Hematopoietic multipotent progenitor cell treated with erythropoietin and hydrocortisone succinate and interleukin-3 and kit ligand, for 15 days (in vitro differentiated cells): ENCODE measurements around the gene DNTTIP2.
"Not testable (repeated sequence)": the region's sequence is repeated elsewhere in the genome, so short reads cannot be mapped to it uniquely, and the experiment has no call there.

Experiments
- DNase-seq: peaks from one replicate; pipeline ENCODE4 v3.0.0-alpha.2; 2015; ENCODE audit warnings: low spot score

DNTTIP2 gene, protein sequence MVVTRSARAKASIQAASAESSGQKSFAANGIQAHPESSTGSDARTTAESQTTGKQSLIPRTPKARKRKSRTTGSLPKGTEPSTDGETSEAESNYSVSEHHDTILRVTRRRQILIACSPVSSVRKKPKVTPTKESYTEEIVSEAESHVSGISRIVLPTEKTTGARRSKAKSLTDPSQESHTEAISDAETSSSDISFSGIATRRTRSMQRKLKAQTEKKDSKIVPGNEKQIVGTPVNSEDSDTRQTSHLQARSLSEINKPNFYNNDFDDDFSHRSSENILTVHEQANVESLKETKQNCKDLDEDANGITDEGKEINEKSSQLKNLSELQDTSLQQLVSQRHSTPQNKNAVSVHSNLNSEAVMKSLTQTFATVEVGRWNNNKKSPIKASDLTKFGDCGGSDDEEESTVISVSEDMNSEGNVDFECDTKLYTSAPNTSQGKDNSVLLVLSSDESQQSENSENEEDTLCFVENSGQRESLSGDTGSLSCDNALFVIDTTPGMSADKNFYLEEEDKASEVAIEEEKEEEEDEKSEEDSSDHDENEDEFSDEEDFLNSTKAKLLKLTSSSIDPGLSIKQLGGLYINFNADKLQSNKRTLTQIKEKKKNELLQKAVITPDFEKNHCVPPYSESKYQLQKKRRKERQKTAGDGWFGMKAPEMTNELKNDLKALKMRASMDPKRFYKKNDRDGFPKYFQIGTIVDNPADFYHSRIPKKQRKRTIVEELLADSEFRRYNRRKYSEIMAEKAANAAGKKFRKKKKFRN

DNA sequence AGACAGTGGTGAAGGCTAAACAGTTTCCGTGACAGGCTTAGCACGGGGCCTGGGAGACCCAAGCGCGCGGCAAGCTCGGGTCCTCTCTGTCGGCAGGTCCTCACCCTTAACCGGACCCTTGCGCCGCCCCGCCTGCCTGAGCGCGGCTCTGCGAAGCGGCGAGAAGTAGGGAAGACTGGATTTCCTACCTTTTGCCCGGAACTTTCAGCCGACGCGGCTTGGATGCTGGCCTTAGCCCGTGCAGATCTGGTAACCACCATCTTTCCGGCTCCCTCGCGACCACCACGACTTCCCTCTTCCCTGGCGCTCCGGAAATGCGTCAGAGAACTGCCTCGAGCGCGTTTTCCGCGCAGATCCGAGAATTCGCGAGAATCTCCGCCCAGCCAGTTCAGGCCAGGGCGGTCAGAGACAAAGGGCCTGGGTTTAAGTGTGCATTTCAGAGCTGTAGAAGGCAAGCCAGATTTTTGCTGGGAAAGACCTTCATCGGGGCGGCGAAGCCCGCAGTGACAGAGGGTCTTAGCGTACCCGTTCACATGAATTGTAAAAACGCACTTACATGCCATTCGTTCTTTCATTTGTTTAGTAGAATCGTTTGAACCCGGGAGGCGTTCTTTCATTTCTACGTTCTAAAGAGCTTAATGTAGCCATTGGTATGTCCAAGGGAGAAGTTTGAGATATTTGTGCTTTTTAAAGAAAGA, at the start of gene DNTTIP2:
TSS of gene DNTTIP2 (minus strand) at position 318 of the 698 bp plus-strand sequence. CDS start at position 260, 58 bp downstream.
- peak; percentile 78 for DNase-seq

DNA sequence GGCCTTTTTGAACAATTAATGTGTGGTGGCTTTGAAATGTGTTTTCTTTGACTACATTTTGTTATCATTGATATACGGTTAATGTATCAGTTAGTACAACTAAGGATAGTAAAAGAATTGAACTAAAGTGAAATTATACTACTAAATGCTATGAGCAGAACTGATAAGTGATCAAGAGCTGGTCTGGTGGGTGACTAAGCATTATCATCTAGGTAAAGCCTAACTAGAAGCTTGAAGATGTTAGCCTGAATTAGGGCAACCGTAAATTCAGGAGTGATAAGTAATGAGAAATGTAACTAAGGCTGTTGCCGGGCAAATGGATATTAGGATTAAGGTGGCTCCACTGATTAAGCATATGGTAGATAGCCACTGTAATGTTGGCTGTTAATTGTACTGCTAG, 46.2 kb upstream of the DNTTIP2 start:
- DNase-seq, result peak; percentile 6

DNA sequence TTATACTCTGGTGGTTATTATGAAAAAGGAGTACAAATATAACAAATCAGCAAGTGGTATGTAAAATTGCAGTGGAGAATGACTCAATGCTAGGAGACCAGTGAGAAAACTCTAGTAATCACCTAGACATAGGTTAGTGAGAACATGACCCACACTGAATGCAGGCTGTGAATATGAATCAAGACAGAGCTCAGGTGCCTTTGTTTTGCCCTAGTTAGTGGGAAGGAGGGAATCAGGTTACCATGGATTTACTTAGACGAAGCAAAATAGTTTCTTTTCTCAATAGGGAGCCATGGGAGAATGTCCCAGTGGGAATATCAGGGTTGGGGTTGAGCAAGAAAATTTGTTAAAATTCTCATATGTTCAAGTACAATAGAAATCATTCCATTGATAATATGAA, 40.8 kb upstream of the DNTTIP2 start:
- no peak for DNase-seq

DNA sequence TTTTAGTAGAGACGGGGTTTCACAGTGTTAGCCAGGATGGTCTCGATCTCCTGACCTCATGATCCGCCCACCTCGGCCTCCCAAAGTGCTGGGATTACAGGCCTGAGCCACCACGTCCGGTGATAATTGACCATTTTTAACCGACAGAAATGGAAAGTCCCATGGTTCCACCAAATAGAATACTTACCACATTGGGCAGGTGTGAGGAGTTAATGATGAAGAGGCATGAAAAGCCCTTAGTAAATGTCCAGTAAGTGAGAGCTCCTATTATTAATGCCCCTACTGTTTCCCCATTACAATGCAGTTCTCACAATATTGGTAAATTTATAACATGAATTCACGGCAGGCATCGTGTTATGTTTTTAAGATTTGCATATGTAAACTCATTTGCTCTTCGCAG, 38.3 kb upstream of the DNTTIP2 start:
- DNase-seq, result no peak

DNA sequence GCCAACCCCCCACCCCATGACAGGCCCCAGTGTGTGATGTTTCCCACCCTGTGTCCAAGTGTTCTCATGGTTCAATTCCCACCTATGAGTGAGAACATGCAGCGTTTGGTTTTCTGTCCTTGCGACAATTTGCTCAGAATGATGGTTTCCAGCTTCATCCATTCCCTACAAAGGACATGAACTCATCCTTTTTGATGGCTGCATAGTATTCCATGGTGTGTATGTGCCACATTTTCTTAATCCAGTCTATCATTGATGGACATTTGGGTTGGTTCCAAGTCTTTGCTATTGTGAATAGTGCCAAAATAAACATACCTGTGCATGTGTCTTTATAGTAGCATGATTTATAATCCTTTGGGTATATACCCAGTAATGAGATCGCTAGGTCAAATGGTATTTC, 31.9 kb upstream of the DNTTIP2 start:
- not testable (repeated sequence) for DNase-seq

DNA sequence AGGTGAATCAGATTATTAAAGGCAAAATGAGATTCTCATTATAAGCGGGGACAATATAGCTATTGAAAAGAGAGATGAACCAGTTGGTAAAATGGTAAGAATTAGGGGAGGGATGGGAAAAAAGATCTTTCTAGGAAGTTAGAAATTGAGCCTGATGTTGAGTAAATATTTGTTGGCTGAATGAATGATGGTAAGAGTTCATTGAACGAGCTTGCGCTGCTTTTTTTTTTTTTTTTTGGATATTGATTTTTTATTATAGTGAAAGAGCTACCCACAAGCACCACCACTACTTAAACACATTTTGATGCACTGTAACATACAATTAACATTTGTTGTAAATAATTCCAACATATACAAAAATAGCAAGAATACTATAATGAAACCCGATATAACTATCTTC, 31.3 kb upstream of the DNTTIP2 start:
- no peak for DNase-seq

DNA sequence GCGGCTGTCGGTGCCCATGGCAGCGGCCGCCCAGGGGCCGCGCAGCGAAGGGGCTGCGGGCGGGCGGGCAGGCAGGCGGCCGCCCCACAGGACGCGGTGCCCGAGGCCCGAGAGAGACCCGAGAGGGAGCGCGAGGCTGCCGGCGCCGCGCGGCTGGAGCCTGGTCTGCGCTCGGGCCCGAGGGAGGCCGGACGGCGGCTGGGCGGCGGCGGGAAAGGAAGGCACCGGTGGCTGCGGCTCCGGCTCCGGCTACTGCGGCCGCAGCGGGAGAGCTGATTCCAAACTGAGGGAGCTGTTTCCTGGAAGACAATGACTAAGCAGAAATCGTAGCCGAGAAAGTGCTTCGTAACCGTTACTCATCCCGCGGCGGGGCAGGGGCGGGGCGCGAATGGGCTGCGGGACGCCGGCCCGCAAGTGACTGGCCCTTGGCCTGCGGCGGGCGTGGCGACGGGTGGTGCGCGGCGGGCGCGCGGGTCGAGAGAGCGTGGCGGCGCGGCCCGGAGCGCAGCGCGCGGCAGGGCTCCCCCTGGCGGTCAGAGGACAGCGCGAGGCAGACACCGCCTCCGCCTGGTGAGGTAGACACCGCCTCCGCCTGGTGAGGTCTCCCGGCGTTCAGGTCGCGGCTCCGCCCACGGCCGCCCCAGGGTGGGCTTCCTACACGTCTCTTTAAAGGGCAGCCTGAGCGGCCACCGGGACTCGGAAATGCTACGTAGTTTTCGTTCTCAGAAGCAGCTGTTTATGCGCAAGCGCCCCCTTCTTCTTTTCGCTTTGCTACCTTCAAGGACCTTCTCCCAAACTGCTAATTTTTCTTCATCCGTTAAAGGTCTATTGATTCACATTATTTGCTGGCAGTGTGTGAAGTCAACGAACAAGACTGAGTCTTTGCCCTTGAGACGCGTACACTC, 30.4 kb upstream of the DNTTIP2 start, which contains the start of gene GCLM:
TSS of gene GCLM (minus strand) at position 285 of the 905 bp plus-strand sequence. CDS start at position 18, 267 bp downstream.
- peak; percentile 98 for DNase-seq

DNA sequence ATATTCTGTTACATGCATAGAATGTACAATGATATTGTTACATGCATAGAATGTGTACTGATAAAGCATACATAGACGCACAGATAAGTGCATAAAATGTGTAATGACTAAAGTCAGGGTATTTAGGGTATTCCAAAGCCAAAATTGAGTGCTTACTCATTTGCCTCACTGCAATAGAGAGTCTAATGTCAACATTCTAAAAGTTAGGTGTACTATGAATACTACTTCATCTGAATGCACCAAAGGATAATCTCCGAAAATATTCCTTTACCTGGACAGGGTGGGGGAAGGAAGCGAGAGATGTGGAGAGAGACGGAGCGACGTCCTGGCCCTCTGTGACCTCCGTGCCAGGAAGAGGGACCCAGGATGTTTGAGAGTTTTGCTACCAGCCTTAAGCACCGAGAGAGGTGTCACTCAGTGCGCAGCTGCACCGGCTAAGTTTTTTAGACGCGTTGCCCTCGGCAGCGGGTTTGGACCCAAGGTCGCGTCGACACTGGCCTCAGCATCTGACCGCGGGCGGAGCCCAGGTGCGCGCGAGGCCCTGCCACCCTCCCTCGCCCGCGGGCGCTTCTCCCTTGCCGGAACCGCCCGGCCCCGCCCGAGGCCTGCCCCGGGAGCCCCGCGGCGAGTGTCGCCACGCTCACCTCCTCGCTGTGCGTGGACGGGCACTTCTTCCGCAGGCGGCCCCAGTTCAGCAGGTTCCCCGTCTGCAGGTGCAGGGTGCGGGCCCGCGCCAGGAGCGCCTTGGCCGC, 29.6 kb upstream of the DNTTIP2 start:
- DNase-seq, result peak; percentile 62

DNA sequence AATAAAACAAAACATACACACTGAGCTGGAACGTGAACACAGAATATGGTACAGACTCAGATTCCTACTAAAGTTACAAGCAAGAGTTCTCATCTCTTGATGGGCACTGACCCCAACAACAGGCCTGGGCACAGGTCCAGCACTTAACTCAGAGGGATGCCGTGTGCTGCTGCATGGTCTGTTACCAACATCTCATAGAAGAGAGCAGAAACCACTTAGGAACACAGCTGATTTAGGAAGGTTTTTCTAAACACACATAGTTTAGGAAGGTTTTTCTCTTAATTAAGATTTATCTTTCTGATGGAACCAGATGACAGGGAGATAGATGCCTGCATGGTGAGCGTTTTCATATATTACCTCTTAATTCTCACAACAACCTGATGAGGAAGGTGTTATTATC, 28.7 kb upstream of the DNTTIP2 start:
- DNase-seq, result peak; percentile 61

DNA sequence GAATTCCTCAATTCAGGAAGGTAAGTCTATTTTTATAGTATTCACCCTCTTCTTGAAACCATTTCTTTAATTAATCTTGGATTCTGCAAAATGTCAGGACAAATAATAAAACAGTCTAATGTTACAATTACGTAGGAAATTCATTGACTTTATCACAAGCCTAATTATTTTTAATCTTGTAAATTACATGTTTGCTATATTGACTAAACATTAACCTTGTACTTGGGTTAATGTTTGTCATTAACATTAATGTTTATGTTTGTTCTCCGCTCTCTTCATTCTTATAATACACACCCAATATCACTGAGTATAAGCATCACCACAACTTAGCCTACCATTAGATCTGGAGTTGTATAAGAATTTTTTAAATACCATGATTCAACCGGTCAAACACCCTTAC, 27.5 kb upstream of the DNTTIP2 start:
- no peak for DNase-seq

DNA sequence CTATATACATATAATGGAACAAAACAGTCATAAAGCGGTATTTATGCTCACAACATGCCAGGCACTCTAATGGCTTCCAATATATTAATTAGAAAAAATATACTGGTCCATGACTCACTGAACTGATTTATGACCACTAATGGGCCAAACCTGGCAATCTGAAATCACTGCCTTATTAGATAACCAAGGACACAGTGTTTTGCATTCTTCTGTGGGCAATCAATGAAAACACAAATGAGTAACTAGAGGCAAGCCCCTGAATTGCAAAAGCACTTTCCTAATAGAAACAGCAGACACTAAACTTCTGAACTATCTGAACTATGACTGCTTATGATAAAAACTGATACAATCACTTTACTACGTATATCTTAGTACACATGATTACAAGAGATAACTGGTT, 26.7 kb upstream of the DNTTIP2 start:
- DNase-seq, result no peak

DNA sequence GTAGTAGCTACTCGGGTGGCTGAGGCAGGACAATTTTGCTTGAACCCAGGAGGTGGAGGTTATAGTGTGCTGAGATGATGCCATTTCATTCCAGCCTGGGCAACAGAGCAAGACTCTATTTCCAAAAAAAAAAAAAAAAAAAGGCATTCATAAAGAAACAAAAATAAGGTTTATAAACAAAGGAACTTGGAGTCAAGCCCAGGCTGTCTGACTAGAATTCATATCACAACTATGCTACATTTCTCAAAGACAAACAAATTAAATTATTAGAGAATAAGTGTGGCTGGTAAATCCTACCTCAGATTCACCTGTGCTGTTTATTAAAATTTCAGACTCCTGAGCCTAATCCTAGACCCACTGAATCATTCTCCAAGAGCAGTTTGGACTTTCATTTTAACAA, 26.0 kb upstream of the DNTTIP2 start:
- DNase-seq, result no peak

DNA sequence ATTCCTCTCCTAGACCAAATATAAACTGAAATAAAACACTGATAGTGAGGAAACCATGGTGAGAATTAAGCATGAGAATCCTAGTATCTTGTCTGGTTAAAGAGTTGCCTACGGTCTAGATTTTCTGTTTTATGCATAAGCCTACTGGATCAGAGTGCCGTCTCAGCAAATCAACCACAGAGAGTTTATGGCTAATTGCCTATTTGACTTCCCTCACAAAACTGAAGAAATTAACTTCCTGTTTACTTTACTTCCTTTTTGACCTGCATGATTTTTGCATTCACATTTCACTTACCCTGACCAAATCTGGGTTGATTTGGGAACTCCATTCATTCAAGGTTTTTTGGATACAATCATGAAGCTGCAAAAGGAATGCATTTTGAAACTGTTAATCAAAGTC, 25.2 kb upstream of the DNTTIP2 start:
- no peak for DNase-seq

DNA sequence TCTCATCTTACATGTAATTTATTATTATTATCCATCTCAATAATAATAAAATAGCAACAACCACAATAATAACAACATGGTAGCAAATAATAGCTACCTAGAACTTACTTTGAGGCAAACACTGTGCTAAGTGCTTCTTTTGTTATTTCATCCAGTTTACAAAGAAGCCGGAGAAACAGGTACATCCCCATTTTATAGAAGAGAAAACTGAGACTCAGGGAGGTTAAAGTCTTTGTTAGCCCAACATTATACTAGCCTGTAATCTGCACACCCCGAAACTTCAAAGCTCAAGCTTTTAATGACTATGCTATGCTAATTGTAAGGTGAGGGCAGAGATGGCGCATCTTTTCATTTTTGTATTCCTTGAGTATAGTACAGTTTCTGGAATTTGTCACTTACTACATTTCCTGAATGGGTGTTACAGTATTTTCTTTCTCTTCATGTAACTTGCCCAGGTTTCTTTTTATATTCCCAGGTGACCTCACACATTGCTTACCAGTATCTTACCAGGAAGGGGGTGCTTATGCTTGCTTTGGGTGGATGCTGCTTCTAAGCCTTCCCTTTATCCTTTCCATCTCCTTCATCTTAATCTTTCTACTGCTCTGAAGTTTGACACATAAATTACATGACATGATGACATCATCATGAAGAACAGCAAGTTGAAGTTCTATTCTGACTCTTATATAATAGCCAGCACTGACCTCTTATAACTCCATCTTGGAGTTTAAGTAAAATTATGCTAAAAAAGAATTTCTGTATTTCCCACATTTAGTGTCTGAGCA, 21.9 kb upstream of the DNTTIP2 start:
- no peak for DNase-seq

DNA sequence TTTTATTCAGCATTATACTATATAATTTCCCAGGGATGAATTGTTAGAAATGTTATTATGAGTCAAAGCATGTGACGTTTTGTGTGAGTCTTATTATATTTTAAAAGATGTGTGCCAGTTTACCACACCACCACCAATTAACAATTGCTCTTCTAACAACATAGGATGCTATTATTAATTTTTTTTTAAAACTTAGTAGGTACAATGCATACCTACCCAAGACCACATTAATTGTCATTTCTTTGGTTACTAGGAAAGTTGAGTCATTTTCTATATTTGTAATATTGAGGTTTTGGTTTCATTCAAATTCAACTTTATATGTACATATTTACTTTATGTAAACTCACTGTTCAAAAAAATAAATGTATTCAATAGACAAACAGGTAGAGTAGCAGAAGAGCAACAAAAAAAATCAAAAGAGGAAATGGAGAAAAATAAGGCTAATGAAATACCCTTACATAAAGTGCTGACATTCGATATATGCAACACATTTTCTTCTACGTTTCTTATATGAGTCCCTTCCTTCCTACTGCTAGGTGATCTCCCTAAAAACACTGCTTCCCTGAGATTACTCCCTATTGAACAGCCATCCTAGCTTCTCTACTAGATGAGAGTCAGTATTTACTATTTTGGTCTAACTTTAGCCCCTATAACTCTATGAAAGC, 20.7 kb upstream of the DNTTIP2 start:
- DNase-seq, result no peak

DNA sequence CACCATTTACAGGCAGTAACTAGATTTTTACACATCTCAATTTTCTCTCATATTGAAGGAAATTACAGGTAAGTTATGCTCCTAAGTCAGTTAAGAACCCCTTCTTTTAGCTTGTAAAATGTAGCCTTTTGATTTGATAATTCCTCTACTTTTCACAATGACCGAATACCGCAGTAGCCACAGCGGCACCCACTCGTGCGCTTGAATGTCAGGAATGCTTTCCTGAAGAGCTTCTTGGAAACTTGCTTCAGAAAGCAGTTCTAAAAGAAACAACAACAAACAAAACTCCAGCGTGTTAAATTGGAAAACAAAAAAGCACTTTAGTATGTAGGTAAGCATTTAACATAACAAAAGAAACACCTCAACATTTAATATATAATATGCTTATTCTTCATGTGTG, 9.9 kb upstream of the DNTTIP2 start:
- no peak for DNase-seq

DNA sequence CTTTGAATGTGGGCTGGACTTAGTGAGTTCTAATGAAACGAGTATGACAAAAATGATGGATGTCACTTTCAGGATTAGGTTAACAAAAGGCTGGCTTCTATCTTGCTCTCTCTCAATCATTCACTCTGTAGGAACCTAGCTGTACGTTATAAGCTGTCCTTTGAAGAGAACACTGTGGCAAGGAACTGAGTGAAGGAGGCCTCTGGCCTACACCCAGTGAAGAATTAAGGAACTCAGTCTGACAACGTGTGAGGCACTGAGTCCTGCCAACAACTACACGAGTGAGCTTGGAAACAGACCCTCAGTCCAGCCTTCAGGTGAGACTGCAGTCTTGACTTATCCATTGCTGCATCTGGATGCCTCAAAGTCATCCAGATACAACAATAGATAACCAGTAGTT, 3.3 kb upstream of the DNTTIP2 start:
- no peak for DNase-seq

DNA sequence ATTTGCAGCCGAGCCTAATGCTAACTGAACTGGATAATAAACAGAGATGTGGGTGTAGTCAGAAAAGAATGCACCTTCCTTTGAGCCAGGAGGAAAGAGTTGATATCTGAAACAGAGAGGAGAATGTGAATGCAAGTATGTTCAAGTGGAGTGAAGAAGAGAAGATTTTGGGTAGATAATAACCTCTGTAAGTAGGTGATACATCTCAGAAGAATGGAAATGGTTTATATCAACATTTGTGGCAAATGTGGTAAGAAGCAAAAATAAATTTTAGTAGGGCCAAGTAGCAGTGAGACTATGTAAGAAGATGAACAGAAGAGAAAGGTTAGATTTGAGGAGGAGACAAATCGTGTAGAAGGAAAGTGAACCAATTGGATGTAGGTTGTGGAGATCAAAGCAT, 1.7 kb upstream of the DNTTIP2 start:
- DNase-seq, result no peak

DNA sequence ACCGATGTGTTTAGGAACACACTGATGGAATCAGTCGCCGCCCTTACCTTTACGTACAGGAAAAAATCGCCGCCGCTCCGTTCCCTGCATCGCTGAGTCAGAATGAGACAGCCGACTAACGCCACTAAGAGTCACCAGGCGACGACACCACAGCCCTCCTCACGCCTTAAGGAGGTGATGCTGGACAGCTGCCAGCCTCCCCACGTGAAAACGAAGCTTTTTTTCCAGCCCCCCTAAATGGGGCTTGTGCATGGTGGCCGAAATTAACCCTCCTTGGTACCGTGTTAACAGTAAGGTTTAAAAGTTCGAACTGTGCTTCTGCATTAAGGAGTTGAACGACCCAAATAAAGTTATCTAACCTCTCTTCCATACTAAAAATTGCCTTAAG, 511 bp downstream of the DNTTIP2 start:
- DNase-seq, result peak; percentile 87

DNA sequence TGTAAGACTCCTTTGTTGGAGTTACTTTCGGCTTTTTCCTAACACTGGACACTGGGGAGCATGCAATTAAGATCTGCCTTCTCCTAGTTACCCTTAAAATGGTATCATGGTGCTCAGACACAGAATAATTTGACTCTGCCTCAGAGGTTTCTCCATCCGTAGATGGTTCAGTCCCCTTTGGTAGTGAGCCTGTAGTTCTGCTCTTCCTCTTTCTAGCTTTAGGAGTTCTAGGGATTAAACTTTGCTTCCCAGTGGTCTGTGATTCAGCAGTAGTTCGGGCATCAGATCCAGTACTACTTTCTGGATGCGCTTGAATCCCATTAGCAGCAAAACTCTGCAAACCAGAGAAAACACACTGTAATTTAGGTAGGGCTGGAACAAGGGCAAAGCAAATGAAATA, 1.5 kb downstream of the DNTTIP2 start:
- no peak for DNase-seq
